T-cell (primary cell): ENCODE measurements around the gene DHRS7B. TPM values are rescaled to one million over a fixed set of nuclear protein-coding genes. Genes with fewer than 3 reads are reported as not detected.
"Not testable (repeated sequence)": the region's sequence is repeated elsewhere in the genome, so short reads cannot be mapped to it uniquely, and the experiment has no call there.

Source experiments
- ATAC-seq, 4 experiments: fragments of 200-7000 bp in 3 of 4; fragments of 150-1000 bp in 1 of 4; cut with Tn5 transposase; replicated peaks in 1 of 4; 1 replicate in 3 of 4; 2 replicates in 1 of 4; pipeline ENCODE4 v1.10.0; 2021; ENCODE audit warnings: moderate library complexity in 3 of 4, mild to moderate bottlenecking in 2 of 4, moderate number of reproducible peaks in 1 of 4
- CTCF ChIA-PET, 2 donors: fragments of 300-600 bp; sonication (Branson Sonifier 250); formaldehyde crosslinking; loops; one replicate each; lab custom pipeline; 2022; ENCODE audit warnings: antibody characterized with exemption in 2 of 2; lab: Charles Lee
- POLR2A ChIA-PET, 2 donors: fragments of 300-600 bp; sonication (Branson Sonifier 250); formaldehyde crosslinking; loops; one replicate each; lab custom pipeline; 2022; ENCODE audit warnings: antibody characterized with exemption in 2 of 2; lab: Charles Lee
- DNase-seq, 35 experiments: peaks; one replicate each; pipeline versions ENCODE4 v3.0.0 to v3.0.0-alpha.2; 2013 to 2023
- H3K27ac ChIP-seq: one replicate; pipeline ENCODE4 v1.5.1; 2013; ENCODE audit warnings: low read length
- H3K27me3 ChIP-seq, 2 experiments: replicated peaks in 1 of 2; 1 replicate in 1 of 2; 2 replicates in 1 of 2; pipeline versions ENCODE4 v1.6.1 to v1.7.0; 2013; ENCODE audit warnings: low read length in 1 of 2, mixed read lengths in 1 of 2; ENCODE audit not compliant: control insufficient read depth in 2 of 2, insufficient read depth in 2 of 2; ENCODE audit errors: extremely low read depth in 1 of 2
- H3K36me3 ChIP-seq, 2 donors: 1 replicate in 1 of 2; 2 replicates in 1 of 2; pipeline versions ENCODE4 v1.6.1 to v1.7.0; 2013; ENCODE audit warnings: low read length in 1 of 2; ENCODE audit not compliant: control insufficient read depth in 2 of 2, insufficient read depth in 1 of 2; ENCODE audit errors: extremely low read depth in 1 of 2
- H3K4me1 ChIP-seq, 2 experiments: 1 replicate in 1 of 2; 2 replicates in 1 of 2; pipeline versions ENCODE4 v1.6.1 to v1.7.0; 2013; ENCODE audit warnings: low read length in 2 of 2, mixed read lengths in 1 of 2; ENCODE audit not compliant: insufficient read depth in 2 of 2, control insufficient read depth in 1 of 2; ENCODE audit errors: extremely low read depth in 1 of 2
- H3K4me3 ChIP-seq, 2 donors: 1 replicate in 1 of 2; 2 replicates in 1 of 2; pipeline versions ENCODE4 v1.5.1 to v1.7.0; 2013; ENCODE audit warnings: mild to moderate bottlenecking in 2 of 2, low read length in 1 of 2, moderate library complexity in 1 of 2; ENCODE audit not compliant: control insufficient read depth in 1 of 2; ENCODE audit errors: extremely low read depth in 1 of 2
- H3K9me3 ChIP-seq: 2 replicates; pipeline ENCODE4 v1.7.0; 2013
- H3K27ac Mint-ChIP-seq, 2 donors: one replicate each; pipeline ENCODE4 v1.8.0; 2020 to 2021; ENCODE audit warnings: mild to moderate bottlenecking in 2 of 2, mixed read lengths in 2 of 2
- H3K27me3 Mint-ChIP-seq, 2 donors: one replicate each; pipeline ENCODE4 v1.8.0; 2021 to 2022; ENCODE audit warnings: mixed read lengths in 2 of 2
- H3K36me3 Mint-ChIP-seq: one replicate; pipeline ENCODE4 v1.8.0; 2021; ENCODE audit warnings: mixed read lengths
- H3K4me1 Mint-ChIP-seq, 3 donors: one replicate each; pipeline ENCODE4 v1.8.0; 2020 to 2022; ENCODE audit warnings: mixed read lengths in 3 of 3, mild to moderate bottlenecking in 1 of 3
- H3K4me3 Mint-ChIP-seq, 3 donors: one replicate each; pipeline ENCODE4 v1.8.0; 2020 to 2022; ENCODE audit warnings: mild to moderate bottlenecking in 3 of 3, mixed read lengths in 3 of 3, moderate library complexity in 3 of 3
- H3K9me3 Mint-ChIP-seq, 3 donors: one replicate each; pipeline ENCODE4 v1.8.0; 2020 to 2022; ENCODE audit warnings: mixed read lengths in 3 of 3
- WGBS: methylation state at CpG from one replicate; pipeline ENCODE4 v1.1.5; 2013; ENCODE audit warnings: missing lambda C conversion rate; ENCODE audit not compliant: insufficient coverage; 5-methylcytosine and 5-hydroxymethylcytosine counted together
- total RNA-seq, 35 experiments: library from RNA in 6 of 35; stranded (reverse) in 6 of 35; fragments of 120-200 nt in 1 of 35; gene quantifications; one replicate each; pipeline versions ENCODE4 v1.2.1 to v1.2.4 and lab custom pipeline; 2013 to 2026

DHRS7B gene
- total RNA-seq, 5 donors from 2014 or later (not counting 1 experiment from before 2014, with no cell fraction given): 5.8 to 9.2 (median 8.1) TPM

DNA sequence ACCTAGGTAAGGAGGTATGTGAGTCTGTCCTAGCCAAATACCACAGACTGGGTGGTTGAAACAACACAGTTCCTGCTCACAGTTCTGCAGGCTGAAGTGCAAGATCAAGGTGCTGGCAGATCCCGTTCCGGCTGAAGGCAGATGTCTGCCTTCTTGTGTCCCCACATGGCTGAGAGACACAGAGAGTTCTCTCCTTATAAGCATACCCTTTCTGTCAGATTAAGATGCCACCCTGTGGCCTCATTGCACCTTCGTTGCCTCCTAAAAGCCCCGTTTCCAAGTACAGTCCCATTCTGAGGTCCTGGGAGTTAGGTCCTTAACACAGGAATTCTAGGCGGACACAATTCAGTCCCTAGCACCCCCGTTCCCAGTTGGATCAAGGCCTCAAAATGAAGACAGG lies 96.3 kb downstream of the DHRS7B start:
- Mint-ChIP-seq H3K36me3 (peaks cover 17% of the 10 kb centered on the region), H3K4me1 (peaks cover 0 to 4% (median 1%) of the 10 kb centered on the region in 3 donors), H3K9me3 (no peaks in the 10 kb centered on the region), H3K4me3 (no peak overlapping the region), H3K27me3 (no peaks in the 10 kb centered on the region), H3K27ac (no peak overlapping the region)
- WGBS: 97% methylated on average over 4 of the region's 6 CpGs
- DNase-seq (no peak), ATAC-seq (no peak)
- CTCF ChIA-PET: no interaction called here
- H3K4me3 ChIP-seq: no peak overlapping the region
- no peaks in the 10 kb centered on the region for H3K27me3 ChIP-seq
- no peak overlapping the region for H3K27ac ChIP-seq
- H3K36me3 ChIP-seq: peaks cover 0 to 4% of the 10 kb centered on the region in 2 donors
- POLR2A ChIA-PET: no interaction called here
- H3K9me3 ChIP-seq: no peaks in the 10 kb centered on the region
- no peaks in the 10 kb centered on the region for H3K4me1 ChIP-seq

DNA sequence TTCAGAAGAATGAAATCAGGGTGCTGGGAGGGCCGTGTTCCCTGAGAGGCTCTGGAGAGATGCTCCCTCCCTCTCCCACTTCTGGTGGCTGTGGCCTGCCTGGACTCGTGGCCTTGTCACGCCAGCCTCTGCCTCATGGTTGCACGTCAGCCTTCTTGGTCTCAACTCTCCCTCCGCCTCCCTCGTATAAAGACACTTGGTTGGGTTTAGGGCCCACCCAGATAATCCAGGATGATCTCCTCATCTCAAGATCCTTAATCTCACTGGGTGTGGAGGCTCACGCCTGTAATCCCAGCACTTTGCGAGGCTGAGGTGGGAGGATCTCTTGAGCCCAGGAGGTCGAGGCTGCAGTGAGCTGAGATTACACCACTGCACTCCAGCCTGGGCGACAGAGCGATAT lies 100.5 kb downstream of the DHRS7B start:
- H3K27me3 Mint-ChIP-seq, H3K4me3 Mint-ChIP-seq, H3K9me3 Mint-ChIP-seq, CTCF ChIA-PET, ATAC-seq, DNase-seq, H3K27ac Mint-ChIP-seq, H3K4me3 ChIP-seq, H3K27ac ChIP-seq, POLR2A ChIA-PET, H3K36me3 ChIP-seq, H3K4me1 ChIP-seq, H3K4me1 Mint-ChIP-seq, H3K9me3 ChIP-seq, H3K36me3 Mint-ChIP-seq, H3K27me3 ChIP-seq: not testable (repeated sequence)
- WGBS: 91% methylated on average over 6 of the region's 11 CpGs

DNA sequence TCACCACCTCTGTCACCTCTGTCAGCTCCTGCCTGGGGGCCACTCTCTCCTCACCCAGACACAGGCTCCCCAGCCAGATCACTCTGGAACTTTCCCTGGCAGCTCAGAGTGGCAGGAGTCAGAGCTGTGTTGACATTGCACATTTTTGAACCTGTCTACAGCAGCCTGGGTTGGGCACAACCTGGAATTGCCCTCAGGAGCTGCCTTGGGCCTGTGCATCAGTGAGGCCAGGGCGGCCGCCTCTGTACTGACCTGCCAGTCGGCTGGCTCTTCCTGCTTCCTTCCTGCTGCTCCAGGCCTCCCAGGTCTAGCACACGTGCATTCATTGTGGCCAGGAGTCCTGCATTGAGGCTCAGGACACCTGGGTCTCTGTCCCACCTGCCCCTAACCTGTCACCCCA lies 101.3 kb downstream of the DHRS7B start:
- H3K27ac ChIP-seq: no peak overlapping the region
- no peak overlapping the region for H3K4me3 Mint-ChIP-seq
- H3K4me3 ChIP-seq: no peak overlapping the region
- H3K4me1 ChIP-seq: no peaks in the 10 kb centered on the region
- WGBS: 79% methylated on average over 4 of the region's 4 CpGs
- no peaks in the 10 kb centered on the region for H3K4me1 Mint-ChIP-seq
- no peaks in the 10 kb centered on the region for H3K36me3 ChIP-seq
- POLR2A ChIA-PET: interaction anchor here in 1 of 2 donors (0.6 kb wide), 1 partner anchor 13 kb away, joined by 3 read pairs; no protein-coding TSS in a partner anchor
- peaks cover 2% of the 10 kb centered on the region for H3K9me3 ChIP-seq
- CTCF ChIA-PET: no interaction called here
- H3K27me3 Mint-ChIP-seq: no peaks in the 10 kb centered on the region
- H3K27ac Mint-ChIP-seq: no peak overlapping the region
- no peak for DNase-seq
- ATAC-seq: no peak
- peaks cover 6 to 11% (median 9%) of the 10 kb centered on the region in 3 donors for H3K9me3 Mint-ChIP-seq
- no peaks in the 10 kb centered on the region for H3K27me3 ChIP-seq
- peaks cover 3% of the 10 kb centered on the region for H3K36me3 Mint-ChIP-seq

DNA sequence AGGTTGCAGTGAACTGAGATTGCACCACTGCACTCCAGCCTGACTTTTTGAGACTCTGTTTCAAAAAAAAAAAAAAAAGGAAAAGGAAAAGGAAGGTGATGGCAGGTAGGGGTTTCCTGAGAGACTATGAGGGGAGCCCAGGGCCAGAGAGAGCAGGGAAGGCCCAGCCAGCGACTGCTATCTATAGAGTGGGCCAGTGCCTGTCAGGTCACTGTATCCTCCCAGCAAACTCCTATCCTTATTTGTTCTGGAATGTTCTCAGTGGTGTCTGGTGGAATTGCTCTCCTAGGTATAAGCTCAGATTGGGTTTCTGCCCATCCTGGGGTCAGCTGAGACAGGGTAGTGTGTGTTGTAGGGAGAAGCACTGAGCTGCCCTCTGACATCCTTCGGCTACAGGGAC lies 102.1 kb downstream of the DHRS7B start:
- Mint-ChIP-seq H3K27ac (no peak overlapping the region), H3K4me1 (no peaks in the 10 kb centered on the region), H3K4me3 (no peak overlapping the region), H3K9me3 (peaks cover 6 to 11% (median 9%) of the 10 kb centered on the region in 3 donors), H3K27me3 (no peaks in the 10 kb centered on the region), H3K36me3 (peaks cover 3% of the 10 kb centered on the region)
- WGBS: no CpG with 5 or more reads among the region's 2 CpGs
- no peaks in the 10 kb centered on the region for H3K27me3 ChIP-seq
- H3K4me3 ChIP-seq: no peak overlapping the region
- DNase-seq (no peak), ATAC-seq (no peak)
- H3K27ac ChIP-seq: no peak overlapping the region
- no peaks in the 10 kb centered on the region for H3K36me3 ChIP-seq
- ChIA-PET CTCF (no interaction called here), POLR2A (no interaction called here)
- no peaks in the 10 kb centered on the region for H3K4me1 ChIP-seq
- H3K9me3 ChIP-seq: peaks cover 2% of the 10 kb centered on the region

DNA sequence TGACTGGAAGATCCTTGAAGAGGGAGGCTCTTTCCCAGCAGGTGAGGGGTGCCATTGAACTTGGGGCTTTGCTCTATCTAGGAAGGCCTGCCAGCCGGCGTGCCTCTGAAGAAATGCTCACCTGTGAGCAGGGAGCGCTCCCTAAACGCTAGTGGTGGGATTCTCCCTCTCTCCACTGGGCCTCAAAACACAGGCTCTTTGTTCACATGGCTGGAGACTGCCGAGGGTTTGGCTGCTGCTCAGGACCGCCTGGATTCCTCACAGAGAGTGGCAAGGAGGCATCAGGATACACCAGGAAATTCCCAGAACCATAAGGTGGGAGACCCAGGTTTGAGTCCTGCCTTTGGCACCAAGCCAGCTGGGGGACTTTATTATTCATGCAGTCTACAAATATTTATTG lies 104.8 kb downstream of the DHRS7B start:
- H3K27me3 ChIP-seq: no peaks in the 10 kb centered on the region
- H3K4me3 Mint-ChIP-seq: no peak overlapping the region
- DNase-seq: no peak
- no peak overlapping the region for H3K27ac ChIP-seq
- H3K36me3 ChIP-seq: no peaks in the 10 kb centered on the region
- no peaks in the 10 kb centered on the region for H3K4me1 Mint-ChIP-seq
- POLR2A ChIA-PET: interaction anchor here in 1 of 2 donors (0.6 kb wide), 1 partner anchor 146 kb away, joined by 3 read pairs; no protein-coding TSS in a partner anchor
- H3K36me3 Mint-ChIP-seq: peaks cover 3% of the 10 kb centered on the region
- no peak overlapping the region for H3K4me3 ChIP-seq
- H3K27ac Mint-ChIP-seq: no peak overlapping the region
- H3K4me1 ChIP-seq: no peaks in the 10 kb centered on the region
- CTCF ChIA-PET: no interaction called here
- H3K9me3 Mint-ChIP-seq: peaks cover 6 to 15% (median 9%) of the 10 kb centered on the region in 3 donors
- peaks cover 2% of the 10 kb centered on the region for H3K9me3 ChIP-seq
- 99% methylated on average over 4 of the region's 6 CpGs for WGBS
- ATAC-seq: no peak
- H3K27me3 Mint-ChIP-seq: no peaks in the 10 kb centered on the region

DNA sequence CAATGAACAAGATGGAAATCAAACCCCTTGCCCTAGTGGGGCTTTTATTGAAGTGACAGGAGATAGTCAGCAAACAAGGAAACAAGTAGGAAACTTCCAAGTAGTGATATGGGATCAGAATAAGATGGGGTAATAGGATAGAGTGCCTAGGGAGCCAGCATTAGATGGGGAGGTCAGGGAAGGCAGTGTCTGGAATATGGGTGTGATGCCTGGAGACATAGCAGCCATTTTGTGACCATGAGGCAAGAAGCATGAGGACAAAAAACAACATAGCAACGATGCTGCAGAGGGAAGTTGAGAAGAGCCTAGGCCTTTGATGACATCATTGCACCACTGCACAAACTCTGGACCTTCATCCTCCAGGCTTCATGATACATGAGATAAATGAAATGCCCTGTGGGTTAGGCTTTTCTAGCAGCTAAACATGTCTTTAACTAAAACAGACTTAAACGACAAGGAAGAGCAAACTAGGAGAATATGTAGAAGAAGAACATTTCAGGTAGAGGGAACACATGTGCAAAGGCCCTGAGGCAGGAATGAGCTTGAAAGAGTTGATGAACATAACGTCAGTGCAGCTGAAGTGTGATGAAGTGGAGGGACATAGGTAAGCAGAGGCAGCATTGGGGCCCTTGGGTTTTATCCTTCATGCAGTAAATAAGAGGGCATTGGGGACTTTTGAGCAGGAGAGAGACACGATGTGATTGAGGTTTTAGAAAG lies 105.4 kb downstream of the DHRS7B start:
- ATAC-seq: no peak
- Mint-ChIP-seq H3K36me3 (peaks cover 3% of the 10 kb centered on the region), H3K27me3 (no peaks in the 10 kb centered on the region), H3K4me3 (no peak overlapping the region), H3K9me3 (peaks cover 6 to 15% (median 9%) of the 10 kb centered on the region in 3 donors), H3K4me1 (no peaks in the 10 kb centered on the region), H3K27ac (no peak overlapping the region)
- Histone ChIP-seq H3K4me3 (no peak overlapping the region), H3K27me3 (no peaks in the 10 kb centered on the region), H3K36me3 (no peaks in the 10 kb centered on the region), H3K27ac (no peak overlapping the region), H3K4me1 (no peaks in the 10 kb centered on the region), H3K9me3 (peaks cover 2% of the 10 kb centered on the region)
- no peak for DNase-seq
- 93% methylated on average over 2 of the region's 4 CpGs for WGBS
- CTCF ChIA-PET: no interaction called here
- POLR2A ChIA-PET: no interaction called here
